ENCODE measurements around the gene ZDHHC18. TPM values are rescaled to one million over a fixed set of nuclear protein-coding genes. Genes with fewer than 3 reads are reported as not detected.

The ZDHHC18 gene
- total and polyA plus RNA-seq, 2 of the 8 experiments (the other 6 are each of a cell fraction or from before 2014, with no cell fraction given): 29.7 to 49.8 TPM

DNA sequence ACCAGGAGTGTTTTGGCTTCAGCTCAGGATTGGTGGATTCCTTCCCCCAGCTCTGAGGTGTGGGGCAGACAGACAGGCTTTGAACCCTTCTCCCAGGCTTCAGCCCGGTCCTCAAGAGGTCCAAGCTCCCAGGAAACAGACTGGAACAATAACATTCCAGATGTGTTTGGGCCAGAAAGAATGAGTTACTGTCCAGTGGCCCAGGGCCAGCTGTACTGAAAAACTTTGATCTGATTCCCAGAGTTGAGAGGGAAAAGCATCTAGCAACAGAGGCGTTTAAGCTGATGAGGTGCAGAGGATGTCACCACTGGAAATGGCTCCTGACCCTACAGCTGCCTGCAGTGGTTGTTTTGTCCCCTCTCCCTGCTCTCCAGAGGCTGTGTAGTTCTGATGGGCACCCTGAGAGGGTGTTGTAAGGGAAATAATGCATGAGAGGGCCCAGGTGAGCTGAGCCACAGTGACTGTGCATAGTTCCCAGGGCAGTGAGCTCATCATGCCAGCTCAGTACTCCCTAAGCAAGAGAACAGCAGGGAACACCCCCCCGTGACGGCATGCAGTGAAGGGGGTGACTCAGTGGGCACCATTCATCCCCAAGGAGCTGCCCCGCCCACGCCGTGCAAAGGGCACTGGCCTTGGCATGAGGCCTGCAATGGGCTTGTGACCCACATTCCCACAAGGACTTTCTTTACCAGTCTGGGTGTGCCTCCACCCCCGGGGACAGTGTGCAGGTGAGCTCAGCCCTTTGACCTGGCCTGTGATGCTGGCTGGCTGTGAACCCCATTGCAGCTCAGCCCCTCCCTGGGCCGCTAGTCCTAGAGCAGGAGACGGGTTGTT lies 22.7 kb downstream of the ZDHHC18 start (continued):
- TF ChIP-seq MAFK (IDR thresholded peaks at IDR 0.05; ENCODE audit: low read depth, low read length) (no peak), SP1 (IDR thresholded peaks at IDR 0.05; ENCODE audit: low read depth, low read length) (no peak)

Data from H1 (cell line).